Measurements from ENCODE around the gene NLRP5.
"Not testable (repeated sequence)": the region's sequence is repeated elsewhere in the genome, so short reads cannot be mapped to it uniquely, and the experiment has no call there.

Gene NLRP5

GRCh38 chr19:56096665-56097064 lies 110.1 kb downstream of the NLRP5 start:
- TF ChIP-seq, protein P1, sequence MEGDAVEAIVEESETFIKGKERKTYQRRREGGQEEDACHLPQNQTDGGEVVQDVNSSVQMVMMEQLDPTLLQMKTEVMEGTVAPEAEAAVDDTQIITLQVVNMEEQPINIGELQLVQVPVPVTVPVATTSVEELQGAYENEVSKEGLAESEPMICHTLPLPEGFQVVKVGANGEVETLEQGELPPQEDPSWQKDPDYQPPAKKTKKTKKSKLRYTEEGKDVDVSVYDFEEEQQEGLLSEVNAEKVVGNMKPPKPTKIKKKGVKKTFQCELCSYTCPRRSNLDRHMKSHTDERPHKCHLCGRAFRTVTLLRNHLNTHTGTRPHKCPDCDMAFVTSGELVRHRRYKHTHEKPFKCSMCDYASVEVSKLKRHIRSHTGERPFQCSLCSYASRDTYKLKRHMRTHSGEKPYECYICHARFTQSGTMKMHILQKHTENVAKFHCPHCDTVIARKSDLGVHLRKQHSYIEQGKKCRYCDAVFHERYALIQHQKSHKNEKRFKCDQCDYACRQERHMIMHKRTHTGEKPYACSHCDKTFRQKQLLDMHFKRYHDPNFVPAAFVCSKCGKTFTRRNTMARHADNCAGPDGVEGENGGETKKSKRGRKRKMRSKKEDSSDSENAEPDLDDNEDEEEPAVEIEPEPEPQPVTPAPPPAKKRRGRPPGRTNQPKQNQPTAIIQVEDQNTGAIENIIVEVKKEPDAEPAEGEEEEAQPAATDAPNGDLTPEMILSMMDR (conservative IDR thresholded peaks at IDR 0.05): no peak
- no peak overlapping the region; the same call in 1 of the 2 replicates for H3K27ac ChIP-seq

DNA sequence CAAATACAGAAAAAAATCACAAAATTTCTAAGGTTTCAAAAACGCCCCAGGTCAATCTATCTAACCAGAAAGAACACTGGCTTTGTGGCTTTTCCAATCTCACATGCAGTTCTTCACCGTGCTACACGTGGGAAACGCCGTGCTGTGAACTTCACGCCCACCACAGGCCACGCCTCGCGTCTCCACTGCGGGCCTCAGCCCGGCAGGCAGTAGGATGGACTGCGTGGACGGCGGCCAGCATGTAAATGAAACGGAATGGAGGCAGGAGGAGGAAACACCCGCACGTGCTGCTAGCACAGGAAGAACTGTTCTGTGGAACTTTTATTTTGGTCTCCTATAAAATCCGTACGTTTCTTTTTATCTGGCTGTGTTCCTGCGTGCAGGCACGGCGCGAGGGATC lies 110.7 kb downstream of the NLRP5 start:
- no peak overlapping the region for H3K27ac ChIP-seq
- TF ChIP-seq, protein P1 (conservative IDR thresholded peaks at IDR 0.05): no peak

DNA sequence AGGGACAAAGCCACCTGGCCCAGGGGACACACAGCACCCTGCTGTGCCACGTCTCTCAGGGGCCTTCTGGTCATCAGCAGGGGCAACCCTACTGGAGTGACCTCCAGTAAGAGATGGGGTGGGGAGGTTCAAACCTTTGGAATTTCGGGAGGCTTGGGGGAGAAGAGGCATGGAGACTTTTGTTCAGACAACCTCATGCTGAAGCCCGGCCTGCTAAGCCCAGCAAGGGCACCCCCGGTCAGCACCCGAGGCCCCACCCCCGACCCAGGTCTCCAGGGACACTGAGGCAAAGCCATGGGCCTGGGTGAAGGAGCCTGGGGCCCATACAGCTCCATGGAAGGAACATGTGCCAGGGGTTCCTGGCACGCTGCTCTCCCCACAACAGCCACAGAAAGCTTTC lies 111.2 kb downstream of the NLRP5 start:
- no peak overlapping the region for H3K27ac ChIP-seq
- TF ChIP-seq, protein P1 (conservative IDR thresholded peaks at IDR 0.05): no peak

- H3K27ac ChIP-seq: not testable (repeated sequence)
These were observed 111.7 kb downstream of the NLRP5 start for GRCh38 chr19:56098237-56098636.

DNA sequence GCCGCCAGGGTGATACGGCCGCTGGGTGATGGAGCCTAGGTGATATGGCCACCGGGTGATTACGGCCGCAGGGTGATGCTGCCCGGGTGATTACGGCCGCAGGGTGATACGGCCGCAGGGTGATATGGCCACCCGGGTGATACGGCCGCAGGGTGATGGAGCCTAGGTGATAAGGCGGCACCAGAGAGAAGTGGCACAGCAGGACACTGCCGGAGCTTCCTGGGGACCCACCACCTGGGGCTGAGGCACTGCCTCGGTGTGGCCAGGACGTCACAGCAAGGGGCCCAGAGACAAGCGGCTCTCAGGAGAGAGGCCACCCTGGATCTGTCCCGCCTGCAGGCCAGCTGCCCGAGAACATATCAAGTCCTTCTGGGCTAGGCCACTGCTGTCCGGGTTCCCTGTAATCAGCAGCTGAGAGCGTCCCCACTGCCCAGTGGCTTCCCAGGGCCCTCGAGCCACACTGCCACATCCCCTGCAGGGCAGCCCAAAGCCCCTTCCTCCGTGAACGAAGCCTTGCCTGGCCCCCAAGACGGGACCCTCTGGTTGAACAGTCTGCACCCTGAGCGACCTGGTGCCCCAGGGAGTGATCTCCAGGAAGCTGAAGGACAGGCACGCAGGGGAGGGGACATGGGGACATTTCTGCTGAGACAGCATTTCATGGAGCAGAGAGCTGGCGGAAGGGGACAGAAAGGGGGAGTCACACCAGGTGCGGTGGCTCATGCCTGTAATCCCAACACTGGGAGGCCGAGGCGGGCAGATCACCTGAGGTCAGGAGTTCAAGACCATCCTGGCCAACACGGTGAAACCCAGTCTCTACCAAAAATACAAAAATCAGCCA lies 112.4 kb downstream of the NLRP5 start:
- no peak overlapping the region for H3K27ac ChIP-seq
- TF ChIP-seq, protein P1 (conservative IDR thresholded peaks at IDR 0.05): no peak

- H3K27ac ChIP-seq: no peak overlapping the region
- TF ChIP-seq, protein P1 (conservative IDR thresholded peaks at IDR 0.05): no peak
These were observed 113.3 kb downstream of the NLRP5 start for GRCh38 chr19:56099638-56100539.

- TF ChIP-seq, protein P1 (conservative IDR thresholded peaks at IDR 0.05): no peak
These were observed 114.5 kb downstream of the NLRP5 start for GRCh38 chr19:56101095-56101494.

More at GRCh38 chr19:56101095-56101494, 114.5 kb downstream of the NLRP5 start:
- H3K27ac ChIP-seq: no peak overlapping the region

Measured in VCaP (cell line).